T-helper 1 cell treated with Interleukin-12 subunit alpha and Interleukin-12 subunit beta and Interleukin-4 antibody, amounts not matched to agents 30 ng/mL and 1 ng/mL, for 36 hours (primary cell): ENCODE data around the gene IFNL2. TPM values are rescaled to one million over a fixed set of nuclear protein-coding genes. Genes with fewer than 3 reads are reported as not detected.
"Not testable (repeated sequence)": the region's sequence is repeated elsewhere in the genome, so short reads cannot be mapped to it uniquely, and the experiment has no call there.

Experiments used
- intact Hi-C: fragments of 100-400 bp; cut with micrococcal nuclease; formaldehyde crosslinking; loops from one replicate; pipeline ENCODE4 v1.15.1; 2024
- total RNA-seq: library from RNA; stranded (reverse); gene quantifications from 2 replicates; pipeline ENCODE4 v1.2.3, GENCODE V29; 2022

IFNL2 gene
- total RNA-seq: not detected in 2 replicates

DNA sequence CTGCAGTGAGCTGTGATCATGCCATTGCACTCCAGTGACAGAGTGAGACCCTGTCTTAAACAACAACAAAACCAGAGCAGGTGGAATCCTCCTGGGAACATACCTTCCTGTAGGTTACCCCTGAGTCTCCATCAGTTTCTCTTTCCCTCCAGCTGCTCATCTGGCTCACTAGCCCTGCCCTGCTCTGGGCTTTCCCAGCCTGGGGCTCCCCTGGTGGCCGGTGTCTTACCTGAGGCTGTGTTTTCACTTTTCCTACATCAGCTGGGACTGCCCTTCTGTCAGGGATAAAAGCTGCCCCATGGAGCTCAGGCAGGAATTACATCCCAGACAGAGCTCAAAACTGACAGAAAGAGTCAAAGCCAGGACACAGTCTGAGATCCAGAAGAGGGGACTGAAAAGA, at the start of gene IFNL2:
TSS of gene IFNL2 (plus strand) at position 312 of the 400 bp plus-strand sequence. CDS start 173 bp downstream, outside the sequence.
- intact Hi-C loops: not testable (repeated sequence)

DNA sequence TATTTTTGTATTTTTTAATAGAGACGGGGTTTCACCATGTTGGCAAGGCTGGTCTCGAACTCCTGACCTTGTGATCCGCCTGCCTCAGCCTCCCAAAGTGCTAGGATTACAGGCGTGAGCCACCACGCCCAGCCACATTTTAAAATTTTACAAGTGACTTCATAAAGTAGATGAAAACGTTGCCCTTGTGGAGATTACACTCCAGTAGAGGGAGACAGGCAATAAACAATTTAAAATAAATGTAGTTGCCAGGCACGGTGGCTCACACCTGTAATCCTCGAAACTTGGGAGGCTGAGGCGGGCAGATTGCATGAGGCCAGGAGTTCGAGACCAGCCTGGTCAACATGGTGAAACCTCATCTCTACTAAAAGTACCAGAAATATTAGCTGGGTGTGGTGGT, 49.1 kb upstream of the IFNL2 start:
- intact Hi-C loops: not testable (repeated sequence)

DNA sequence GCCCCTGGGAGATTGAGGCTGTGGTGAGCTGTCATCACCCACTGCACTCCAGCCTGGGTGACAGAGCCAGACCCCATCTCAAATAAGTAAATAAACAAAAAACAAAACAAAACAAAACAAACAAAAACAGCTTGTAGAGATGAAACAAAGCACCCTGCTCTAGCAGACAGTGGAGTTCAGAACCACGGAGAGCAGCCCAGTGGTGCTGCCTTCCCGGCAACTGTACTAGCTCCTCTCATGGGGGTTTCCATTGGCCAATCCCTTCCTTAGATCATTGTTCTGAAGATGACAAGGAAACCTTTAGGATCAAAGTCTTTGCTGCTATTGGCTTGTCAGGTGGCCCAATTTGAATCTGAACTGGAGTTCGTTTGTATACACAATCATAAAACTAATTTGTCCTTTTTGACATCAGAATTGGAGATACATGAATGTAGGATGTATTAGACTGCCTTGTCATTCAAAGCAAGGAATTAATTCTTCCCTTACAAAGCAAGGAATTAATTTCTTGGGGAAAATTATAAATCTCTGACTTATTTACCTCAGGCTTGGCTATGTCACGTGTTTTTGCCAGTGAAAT, 44.4 kb upstream of the IFNL2 start:
- intact Hi-C loops: no loop called here

DNA sequence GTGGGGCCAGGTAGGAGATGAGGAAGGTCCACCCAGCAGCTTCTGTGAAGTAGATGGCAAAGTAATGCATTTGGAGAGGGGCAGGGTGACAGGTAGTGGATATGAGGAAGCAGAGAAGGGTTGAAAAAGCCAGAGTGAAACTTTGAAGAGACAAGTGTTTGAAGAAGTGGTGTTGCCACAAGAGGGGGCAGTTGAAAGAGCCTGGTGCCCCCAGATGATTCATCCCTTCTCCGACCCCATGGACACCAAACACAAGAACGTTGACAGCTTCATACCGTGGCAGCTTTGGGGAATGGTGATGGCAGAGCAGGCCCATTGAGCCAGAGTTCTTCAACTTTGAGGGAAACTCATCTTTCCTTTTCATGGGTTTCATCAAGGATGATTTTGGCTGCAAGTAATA, 43.3 kb upstream of the IFNL2 start:
- intact Hi-C loops: no loop called here

DNA sequence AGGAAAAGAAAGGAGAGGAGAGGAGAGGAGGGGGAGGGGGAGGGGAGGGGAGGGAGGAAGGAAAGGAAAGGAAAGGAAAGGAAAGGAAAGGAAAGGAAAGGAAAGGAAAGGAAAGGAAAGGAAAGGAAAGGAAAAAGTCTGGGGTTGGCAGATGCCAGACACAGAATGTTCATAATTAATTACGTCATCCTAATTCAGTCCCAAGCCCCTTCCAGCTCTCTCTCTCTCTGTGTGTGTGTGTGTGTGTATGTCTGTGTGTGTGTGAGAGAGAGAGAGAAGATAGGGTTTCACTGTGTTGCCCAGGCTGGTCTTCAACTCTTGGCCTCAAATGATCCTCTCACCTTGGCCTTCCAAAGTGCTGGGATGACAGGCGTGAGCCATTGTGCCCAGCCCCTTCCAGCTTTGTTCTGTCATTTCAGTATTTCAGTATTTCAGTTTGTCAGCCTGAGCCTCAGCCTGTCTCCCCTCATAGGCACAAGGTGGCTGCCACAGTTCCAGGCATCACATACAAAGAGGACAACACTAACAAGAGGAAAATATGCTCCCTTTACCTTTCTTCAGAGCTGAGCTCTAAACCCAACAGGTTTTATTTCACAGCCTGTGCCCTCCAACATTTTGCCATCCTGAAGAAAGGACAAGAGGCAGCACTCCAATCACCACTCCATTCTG, 38.0 kb upstream of the IFNL2 start:
- intact Hi-C loops: no loop called here

DNA sequence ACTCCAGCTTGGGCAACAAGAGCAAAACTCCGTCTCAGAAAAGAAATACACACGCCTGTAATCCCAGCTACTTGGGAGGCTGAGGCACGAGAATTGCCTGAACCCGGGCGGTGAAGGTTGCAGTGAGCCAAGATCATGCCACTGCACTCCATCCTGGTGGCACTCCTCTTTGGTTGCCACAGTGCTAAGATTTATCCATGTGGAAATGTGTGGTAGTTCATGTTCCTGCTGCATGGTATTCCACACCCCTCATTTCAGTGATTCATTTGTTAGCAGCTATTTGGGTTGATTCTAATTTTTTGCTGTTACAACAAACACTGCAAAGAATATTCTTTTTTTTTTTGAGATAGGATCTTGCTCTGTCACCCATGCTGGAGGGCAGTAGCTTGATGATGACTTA, 35.5 kb upstream of the IFNL2 start:
- intact Hi-C loops: no loop called here

DNA sequence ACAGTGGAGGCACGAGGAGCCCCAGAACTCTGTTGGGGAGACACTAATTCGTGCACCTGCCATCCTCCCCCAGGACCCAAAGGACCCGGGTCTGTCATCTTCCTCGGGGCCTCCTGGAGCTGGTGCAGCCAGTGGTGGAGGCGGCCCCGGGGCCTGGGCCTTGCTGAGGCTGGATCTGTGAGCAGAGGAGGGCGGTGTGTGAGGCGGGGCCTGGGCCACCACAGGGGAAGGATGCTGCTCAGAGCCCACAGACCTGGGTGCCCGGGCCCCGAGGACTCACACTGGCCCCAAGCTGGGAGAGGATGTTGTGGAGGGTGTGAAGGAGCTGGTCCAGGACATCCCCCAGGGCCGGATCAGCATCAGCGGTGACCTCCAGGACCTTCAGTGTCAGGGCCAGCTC, 31.7 kb upstream of the IFNL2 start:
- intact Hi-C loops: no loop called here

DNA sequence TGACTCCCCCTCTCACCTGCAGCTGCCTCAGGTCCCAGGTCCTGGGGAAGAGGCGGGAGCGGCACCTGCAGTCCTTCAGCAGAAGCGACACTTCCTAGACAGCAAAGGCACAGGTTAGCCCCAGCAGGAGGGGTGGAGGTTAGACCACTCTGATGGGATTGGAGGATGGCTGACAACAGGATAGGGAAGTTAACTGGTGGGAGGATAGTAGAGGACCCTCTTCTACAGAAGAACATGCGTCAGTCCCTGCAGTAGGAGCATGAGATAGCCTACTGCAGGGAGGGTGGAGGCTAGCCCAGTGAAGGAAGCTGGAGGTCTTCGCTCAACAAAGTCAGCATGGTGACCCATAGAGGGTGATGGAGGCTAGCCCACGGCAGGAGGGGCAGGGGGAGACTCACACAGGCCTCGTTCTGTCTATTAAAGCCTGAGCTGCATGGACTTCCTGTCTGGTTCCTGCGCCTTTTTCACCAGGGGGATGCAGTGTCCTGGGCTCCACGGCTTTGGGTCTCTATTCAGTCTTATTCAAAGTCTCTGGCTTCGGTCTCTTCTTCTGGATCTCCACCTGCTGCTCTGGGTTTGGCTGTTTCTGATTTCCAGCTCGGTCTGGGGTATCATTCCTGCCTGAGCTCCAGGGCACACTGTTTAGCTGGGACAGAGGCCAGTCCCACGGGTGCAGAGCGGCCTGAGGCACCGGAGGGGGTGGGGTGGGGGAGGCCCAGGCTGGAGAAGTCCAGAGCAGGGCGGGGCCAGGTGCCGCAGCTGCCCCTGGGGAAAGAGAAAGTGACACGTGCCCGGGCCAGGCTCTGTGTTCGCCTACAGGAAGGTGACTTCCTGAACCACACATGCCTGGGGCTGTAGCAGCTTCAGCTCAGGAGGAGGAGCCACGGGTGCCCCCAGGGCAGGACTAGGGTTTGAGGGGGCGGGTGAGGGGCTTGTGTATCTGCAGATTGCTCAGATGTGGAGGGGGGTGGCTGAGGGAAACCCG, 30.7 kb upstream of the IFNL2 start:
- intact Hi-C loops: no loop called here

DNA sequence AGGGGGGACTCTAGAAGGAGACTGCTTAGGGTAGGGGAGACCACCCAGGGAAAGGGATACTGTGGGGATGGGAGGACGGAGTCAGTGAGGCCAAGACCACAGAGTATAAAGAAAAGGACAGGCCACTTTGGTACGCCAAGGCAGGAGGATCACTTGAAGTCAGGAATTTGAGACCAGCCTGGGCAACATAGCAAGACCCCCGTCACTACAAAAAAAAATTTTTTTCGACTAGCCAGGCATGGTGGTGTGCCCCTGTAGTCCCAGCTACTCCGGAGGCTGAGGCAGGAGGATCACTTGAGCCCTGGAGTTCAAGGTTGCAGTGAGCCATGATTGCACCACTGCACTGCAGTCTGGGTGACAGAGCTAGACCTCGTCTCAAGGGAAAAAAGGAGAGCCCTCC, 30.0 kb upstream of the IFNL2 start:
- intact Hi-C loops: no loop called here

DNA sequence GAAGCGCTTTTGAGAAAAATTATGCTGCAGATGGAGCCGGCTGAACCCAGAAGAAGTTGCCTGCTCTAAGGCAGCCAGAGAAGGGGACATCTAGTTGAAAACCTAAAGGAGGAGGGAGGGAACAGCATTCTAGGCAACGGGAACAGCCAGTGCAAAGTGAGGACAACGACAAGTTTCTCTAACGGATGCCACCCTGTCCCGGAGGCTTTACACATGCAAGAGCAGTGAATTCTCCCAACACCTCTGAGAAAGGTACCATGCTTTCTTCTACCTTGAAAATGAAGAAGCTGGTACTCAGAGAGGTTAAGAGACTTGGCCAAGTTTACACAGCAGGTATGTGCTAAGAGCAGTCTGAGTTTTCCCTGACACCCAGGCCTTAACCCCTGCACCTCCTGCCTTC, 29.3 kb upstream of the IFNL2 start:
- intact Hi-C loops: no loop called here

DNA sequence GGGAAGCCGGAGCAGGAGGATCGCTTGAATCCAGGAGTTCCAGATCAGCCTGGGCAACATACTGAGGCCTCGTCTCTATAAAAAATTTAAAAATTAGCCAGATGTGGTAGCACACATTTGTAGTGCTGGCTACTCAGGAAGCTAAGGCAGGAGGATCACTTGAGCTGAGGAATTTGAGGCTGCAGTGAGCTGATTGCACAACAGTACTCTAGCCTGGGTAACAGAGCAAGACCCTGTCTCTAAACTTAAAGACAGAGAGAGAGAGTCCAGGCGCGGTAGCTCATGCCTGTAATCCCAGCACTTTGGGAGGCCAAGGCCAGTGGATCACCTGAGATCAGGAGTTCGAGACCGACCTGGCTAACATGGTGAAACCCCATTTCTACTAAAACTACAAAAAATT, 27.8 kb upstream of the IFNL2 start:
- intact Hi-C loops: no loop called here

DNA sequence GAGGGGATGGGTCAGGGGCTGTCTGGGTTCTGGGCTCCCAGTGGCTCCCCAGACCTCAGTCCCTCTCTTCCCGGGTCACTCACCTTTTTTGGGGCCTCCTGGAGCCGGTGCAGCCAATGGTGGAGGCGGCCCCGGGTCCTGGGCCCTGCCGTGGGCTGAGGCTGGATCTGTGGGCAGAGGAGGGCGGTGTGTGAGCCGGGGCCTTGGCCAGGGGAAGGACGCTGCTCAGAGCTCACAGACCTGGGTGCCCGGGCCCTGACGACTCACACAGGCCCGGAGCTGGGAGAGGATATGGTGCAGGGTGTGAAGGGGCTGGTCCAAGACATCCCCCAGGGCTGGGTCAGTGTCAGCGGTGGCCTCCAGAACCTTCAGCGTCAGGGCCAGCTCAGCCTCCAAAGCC, 24.5 kb upstream of the IFNL2 start:
- intact Hi-C loops: not testable (repeated sequence)

DNA sequence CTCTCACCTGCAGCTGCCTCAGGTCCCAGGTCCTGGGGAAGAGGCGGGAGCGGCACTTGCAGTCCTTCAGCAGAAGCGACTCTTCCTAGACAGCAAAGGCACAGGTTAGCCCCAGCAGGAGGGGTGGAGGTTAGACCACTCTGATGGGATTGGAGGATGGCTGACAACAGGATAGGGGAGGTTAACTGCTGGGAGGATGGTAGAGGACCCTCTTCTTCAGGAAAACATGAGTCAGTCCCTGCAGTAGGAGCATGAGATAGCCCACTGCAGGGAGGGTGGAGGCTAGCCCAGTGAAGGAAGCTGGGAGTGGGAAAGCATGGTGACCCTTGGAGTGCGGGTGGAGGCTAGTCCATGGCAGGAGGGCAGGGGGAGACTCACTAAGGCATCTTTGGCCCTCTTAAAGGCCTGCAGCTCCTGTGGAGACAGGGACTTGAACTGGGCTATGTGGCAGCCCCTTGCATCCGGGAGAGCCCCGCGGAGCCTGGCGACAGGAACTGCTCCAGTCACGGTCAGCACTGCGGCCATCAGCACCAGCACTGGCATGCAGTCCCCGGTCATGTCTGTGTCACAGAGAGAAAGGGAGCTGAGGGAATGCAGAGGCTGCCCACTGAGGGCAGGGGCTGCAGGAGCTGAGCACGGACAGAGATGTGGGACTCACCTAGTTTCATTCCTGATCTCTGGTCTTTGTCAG, 23.6 kb upstream of the IFNL2 start, which contains the start of gene IFNL3:
TSS of gene IFNL3 (minus strand) at position 597 of the 691 bp plus-strand sequence. CDS start at position 558, 39 bp downstream.
- intact Hi-C loops: not testable (repeated sequence)

DNA sequence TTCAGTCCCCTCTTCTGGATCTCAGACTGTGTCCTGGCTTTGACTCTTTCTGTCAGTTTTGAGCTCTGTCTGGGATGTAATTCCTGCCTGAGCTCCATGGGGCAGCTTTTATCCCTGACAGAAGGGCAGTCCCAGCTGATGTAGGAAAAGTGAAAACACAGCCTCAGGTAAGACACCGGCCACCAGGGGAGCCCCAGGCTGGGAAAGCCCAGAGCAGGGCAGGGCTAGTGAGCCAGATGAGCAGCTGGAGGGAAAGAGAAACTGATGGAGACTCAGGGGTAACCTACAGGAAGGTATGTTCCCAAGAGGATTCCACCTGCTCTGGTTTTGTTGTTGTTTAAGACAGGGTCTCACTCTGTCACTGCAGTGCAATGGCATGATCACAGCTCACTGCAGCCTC, 23.0 kb upstream of the IFNL2 start:
- intact Hi-C loops: not testable (repeated sequence)

DNA sequence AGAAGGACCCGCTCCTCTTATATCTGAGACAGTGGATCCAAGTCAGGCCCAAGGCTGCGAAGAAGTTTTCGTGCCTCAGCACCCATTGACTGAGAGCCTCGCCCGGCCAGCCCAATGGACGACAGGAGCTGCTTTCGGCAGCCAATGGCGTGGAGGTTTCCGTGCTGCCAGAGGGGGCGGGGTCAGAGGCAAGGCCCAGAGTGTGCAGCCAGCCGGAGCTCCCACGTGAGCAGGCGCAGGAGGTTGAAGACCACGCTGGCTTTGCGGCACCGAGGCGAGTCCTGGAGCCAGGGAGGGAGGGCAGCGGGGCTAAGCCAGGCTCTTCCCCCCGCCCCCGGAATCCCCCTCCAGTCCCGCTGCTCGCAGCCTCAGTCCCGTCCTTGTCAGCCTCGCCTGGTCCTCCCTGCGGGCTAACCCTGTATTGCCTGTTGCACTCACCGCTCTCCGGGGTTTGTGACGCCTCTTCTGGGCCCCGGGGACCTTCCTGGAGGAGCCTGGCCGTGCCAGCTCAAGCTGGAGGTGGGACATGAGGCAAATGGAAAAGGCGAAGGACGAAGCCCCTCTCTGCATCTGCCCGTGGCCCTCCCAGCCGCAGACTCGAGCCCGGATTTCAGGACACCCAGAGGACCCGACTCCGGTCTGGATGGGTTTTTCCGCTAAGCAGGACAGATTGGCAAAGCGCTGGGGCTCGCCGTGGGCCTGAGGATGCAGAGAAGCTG, 21.1 kb upstream of the IFNL2 start:
- intact Hi-C loops: no loop called here

DNA sequence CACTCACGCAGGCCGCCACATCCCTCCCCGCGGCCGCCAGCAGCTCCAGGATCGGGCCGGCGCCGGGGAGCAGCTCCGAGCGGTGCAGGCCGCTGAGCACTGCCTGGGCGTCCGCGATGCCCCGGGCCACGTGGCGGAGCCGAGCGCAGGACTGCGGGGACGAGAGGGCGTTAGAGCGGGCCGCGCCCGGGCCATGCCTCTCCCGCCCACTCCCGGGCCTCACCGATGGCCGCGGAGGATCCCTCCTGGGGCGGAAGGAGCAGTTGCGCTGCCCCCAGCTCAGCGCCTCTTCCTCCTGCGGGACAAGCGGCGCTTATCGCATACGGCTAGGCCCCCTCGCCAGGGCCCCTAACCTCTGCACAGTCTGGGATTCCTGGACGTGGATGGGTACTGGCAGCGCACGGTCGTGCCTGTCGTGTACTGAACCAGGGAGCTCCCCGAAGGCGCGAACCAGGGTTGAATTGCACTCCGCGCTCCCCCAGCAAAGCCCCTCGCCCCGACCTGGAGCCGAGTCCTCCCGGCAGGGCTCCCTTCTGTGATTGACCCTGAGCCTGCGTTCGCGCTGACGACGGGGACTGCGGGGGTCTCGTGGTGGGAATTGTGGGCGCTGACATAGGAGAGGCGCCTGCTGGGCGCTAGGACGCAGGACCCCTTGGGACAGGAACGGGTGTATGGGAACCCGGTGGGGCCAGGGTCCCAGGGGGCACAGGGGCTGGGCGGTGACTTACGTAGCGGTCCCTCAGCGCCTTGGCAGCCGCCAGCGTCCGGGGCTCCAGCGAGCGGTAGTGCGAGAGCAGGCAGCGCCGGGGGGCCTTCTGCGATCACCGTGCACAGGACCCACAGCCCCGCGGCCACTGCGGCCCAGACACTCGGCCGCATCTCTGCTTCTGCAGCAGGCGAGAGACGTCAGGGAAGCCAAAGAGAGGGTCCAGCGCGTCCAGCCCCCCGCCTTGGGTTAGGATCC, 20.2 kb upstream of the IFNL2 start:
- intact Hi-C loops: no loop called here

DNA sequence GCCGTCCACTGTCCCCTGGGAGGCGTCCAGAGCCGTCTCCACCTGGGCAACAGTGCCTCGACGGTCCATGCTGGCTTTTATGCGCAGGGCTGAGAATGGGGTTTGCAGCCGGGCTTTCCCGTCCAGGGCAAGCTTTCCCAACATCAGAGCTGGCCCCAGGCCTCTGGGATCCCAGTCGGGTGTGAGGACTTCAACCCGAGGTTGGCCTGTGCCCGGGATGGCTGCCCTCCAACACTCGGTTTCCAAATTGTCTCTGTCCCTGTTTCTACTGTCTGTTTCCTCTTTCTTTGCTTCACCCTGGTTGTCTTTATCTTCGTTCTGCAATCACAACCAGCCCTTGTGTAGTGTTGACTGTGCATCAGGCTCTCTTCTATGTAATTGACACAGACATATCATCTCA, 19.4 kb upstream of the IFNL2 start, which contains the start of gene IFNL4:
TSS of gene IFNL4 (minus strand) at position 51 of the 400 bp plus-strand sequence.
- intact Hi-C loops: no loop called here

DNA sequence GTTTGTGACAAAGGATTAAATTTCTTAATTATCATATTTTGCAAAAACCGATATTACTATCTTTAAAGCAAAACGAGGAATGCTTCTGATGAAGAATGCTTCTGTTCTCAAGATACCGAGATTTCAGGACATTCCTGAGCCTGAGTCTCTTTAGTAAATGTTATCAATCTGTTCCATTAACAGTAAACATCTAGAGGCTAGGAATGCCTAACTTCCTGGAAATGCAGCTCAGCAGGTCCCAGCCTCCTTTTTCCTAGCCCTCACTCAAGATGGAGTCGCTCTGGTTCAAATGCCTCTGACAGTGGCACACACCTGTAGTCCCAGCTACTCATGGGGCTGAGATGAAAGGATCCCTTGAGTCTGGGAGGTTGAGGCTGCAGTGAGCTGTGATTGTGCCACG, 17.1 kb upstream of the IFNL2 start:
- intact Hi-C loops: no loop called here

DNA sequence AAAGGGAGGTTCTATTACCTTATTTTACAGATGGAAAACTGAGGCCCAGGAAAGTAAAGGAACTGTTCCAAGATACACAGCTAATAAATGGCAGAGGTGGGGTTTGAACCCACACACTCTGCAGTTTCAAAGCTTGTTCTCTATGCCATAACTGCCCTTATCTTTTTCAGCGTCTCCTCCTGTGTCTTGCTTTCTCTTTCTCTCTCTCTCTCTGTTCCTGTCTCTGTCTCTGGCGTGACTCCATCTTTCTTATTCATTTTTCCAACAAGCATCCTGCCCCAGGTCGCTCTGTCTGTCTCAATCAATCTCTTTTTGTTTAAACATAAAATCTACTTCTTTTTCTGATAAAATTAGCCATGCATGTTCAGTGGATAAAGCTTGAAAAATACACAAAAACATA, 16.4 kb upstream of the IFNL2 start:
- intact Hi-C loops: no loop called here

DNA sequence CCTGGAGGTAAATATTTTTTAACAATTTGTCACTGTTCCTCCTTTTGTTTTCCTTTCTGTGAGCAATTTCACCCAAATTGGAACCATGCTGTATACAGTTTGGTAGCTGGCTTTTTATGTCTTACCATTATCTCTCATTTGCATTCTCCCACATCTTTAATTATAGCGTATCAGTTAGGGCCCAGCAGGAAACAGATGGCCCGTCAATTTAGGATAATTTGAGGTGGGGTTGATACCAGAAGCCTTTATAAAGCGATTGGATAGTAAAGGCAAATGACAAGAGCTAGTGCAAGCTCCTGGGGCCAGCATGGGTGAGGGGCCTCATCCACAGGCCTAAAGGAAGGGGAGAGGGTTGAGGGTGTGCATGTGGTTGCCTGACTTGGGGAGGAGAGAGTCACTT, 15.7 kb upstream of the IFNL2 start:
- intact Hi-C loops: no loop called here
